HCT116 (cell line): Measurements from ENCODE around the gene MGST1. TPM values are rescaled to one million over a fixed set of nuclear protein-coding genes. Genes with fewer than 3 reads are reported as not detected.

ENCODE experiments used
- ATAC-seq: fragments of 200-7000 bp; cut with Tn5 transposase; 2 replicates; pipeline ENCODE4 v1.9.1; 2020; ENCODE audit warnings: mild to moderate bottlenecking, moderate library complexity
- BruUV-seq: library from RNA; stranded (reverse); fragments of 400-500 nt; replicated peaks from 2 replicates; lab custom pipeline; 2021; lab: Mats Ljungman, UMichigan
- CTCF ChIA-PET: fragments of 300-600 bp; sonication (Branson Sonifier 250); formaldehyde crosslinking; loops from one replicate; lab custom pipeline; 2021; ENCODE audit warnings: antibody characterized with exemption; lab: Charles Lee
- POLR2A ChIA-PET: fragments of 300-600, 350-600 bp; sonication (Branson Sonifier 250); formaldehyde crosslinking; loops from one replicate; lab custom pipeline; 2021; ENCODE audit warnings: antibody characterized with exemption; lab: Charles Lee
- RAD21 ChIA-PET, 2 experiments: fragments of 300-600 bp; sonication (Branson Sonifier 250); formaldehyde crosslinking; loops; one replicate each; lab custom pipeline; 2023; ENCODE audit warnings: low total read pairs in 2 of 2; ENCODE audit not compliant: uncharacterized antibody in 2 of 2, unreplicated experiment in 2 of 2, low non-redundant PET in 1 of 2; lab: Charles Lee
- DNase-seq: peaks from one replicate; pipeline ENCODE4 v3.0.0-alpha.2; 2010; ENCODE audit warnings: low read depth, low spot score
- H2AFZ ChIP-seq: fragments of 200-600 bp; shearing (Covaris generic), sonication (generic); 2 replicates; pipeline ENCODE4 v1.6.1; 2017; ENCODE audit warnings: low read depth, mixed run types, mixed read lengths, antibody characterized with exemption, low read length; ENCODE audit not compliant: poor library complexity, severe bottlenecking
- H3K27ac ChIP-seq: 2 replicates; pipeline ENCODE4 v1.5.1; 2012; ENCODE audit warnings: low read depth, low read length
- H3K27me3 ChIP-seq: fragments of 200-600 bp; sonication (generic); 2 replicates; pipeline ENCODE4 v1.6.1; 2016; ENCODE audit warnings: mixed run types, low read length, mixed read lengths; ENCODE audit not compliant: insufficient read depth
- H3K36me3 ChIP-seq, 2 experiments: fragments of 200-500 bp in 1 of 2; fragments of 200-600 bp in 1 of 2; sonication (Bioruptor generic) in 1 of 2; sonication (generic) in 1 of 2; 2 replicates each; pipeline versions ENCODE4 v1.5.1 to v1.6.1; 2014 to 2016; ENCODE audit warnings: low read length in 2 of 2, inconsistent platforms in 1 of 2, mixed read lengths in 1 of 2, mixed run types in 1 of 2; ENCODE audit not compliant: insufficient read depth in 2 of 2, control insufficient read depth in 1 of 2
- H3K4me1 ChIP-seq, 2 experiments: fragments of 200-600 bp in 1 of 2; sonication (generic) in 1 of 2; 2 replicates each; pipeline versions ENCODE4 v1.5.1 to v1.6.1; 2012 to 2017; ENCODE audit warnings: low read length in 2 of 2, inconsistent platforms in 1 of 2, mild to moderate bottlenecking in 1 of 2, mixed read lengths in 1 of 2, mixed run types in 1 of 2, moderate library complexity in 1 of 2; ENCODE audit not compliant: insufficient read depth in 2 of 2, control insufficient read depth in 1 of 2
- H3K4me2 ChIP-seq: fragments of 200-600 bp; sonication (generic); 2 replicates; pipeline ENCODE4 v1.6.1; 2017; ENCODE audit warnings: mixed run types, low read length, mixed read lengths
- H3K4me3 ChIP-seq, 2 experiments: fragments of 200-600 bp in 1 of 2; sonication (generic) in 1 of 2; replicated peaks in 1 of 2; 2 replicates each; pipeline ENCODE4 v1.5.1; 2011 to 2016; ENCODE audit warnings: low read length in 2 of 2, control low read depth in 1 of 2, low read depth in 1 of 2, mild to moderate bottlenecking in 1 of 2, mixed read lengths in 1 of 2, mixed run types in 1 of 2
- H3K79me2 ChIP-seq: fragments of 200-600 bp; sonication (generic); 2 replicates; pipeline ENCODE4 v1.6.1; 2017; ENCODE audit warnings: mild to moderate bottlenecking, mixed run types, low read length, moderate library complexity, mixed read lengths; ENCODE audit not compliant: insufficient read depth
- H3K9ac ChIP-seq: fragments of 200-600 bp; sonication (generic); 2 replicates; pipeline ENCODE4 v1.6.1; 2016; ENCODE audit warnings: low read length, mixed read lengths
- H3K9me2 ChIP-seq: fragments of 200-600 bp; sonication (generic), shearing (Covaris generic); 2 replicates; pipeline ENCODE4 v1.6.1; 2017; ENCODE audit warnings: mixed run types, mild to moderate bottlenecking, moderate library complexity; ENCODE audit not compliant: insufficient read depth
- H3K9me3 ChIP-seq, 2 experiments: fragments of 200-500 bp in 1 of 2; fragments of 200-600 bp in 1 of 2; sonication (Bioruptor generic) in 1 of 2; sonication (generic) in 1 of 2; 2 replicates each; pipeline ENCODE4 v1.6.1; 2014 to 2017; ENCODE audit warnings: low read length in 2 of 2, mixed read lengths in 2 of 2, inconsistent platforms in 1 of 2, low read depth in 1 of 2, mild to moderate bottlenecking in 1 of 2, mixed run types in 1 of 2, moderate library complexity in 1 of 2; ENCODE audit not compliant: control insufficient read depth in 1 of 2, insufficient read depth in 1 of 2
- H4K20me1 ChIP-seq: fragments of 200-600 bp; sonication (generic), shearing (Covaris generic); 2 replicates; pipeline ENCODE4 v1.6.1; 2017; ENCODE audit warnings: mixed run types, mild to moderate bottlenecking, moderate library complexity; ENCODE audit not compliant: insufficient read depth
- ATF3 ChIP-seq: IDR thresholded peaks from 2 replicates; pipeline ENCODE4 v1.6.1; 2012
- EGR1 ChIP-seq: IDR thresholded peaks from 2 replicates; pipeline ENCODE4 v1.6.1; 2012; ENCODE audit warnings: low read depth
- MAX ChIP-seq: IDR thresholded peaks from 2 replicates; pipeline ENCODE4 v1.6.1; 2012
- POLR2A ChIP-seq: IDR thresholded peaks from 2 replicates; pipeline ENCODE4 v1.7.0; 2011; ENCODE audit warnings: borderline replicate concordance; ENCODE audit not compliant: insufficient read depth, insufficient read length; ENCODE audit errors: extremely low read depth
- RAD21 ChIP-seq: IDR thresholded peaks from 2 replicates; pipeline ENCODE4 v1.6.1; 2012; ENCODE audit warnings: low read depth, mild to moderate bottlenecking
- SIN3A ChIP-seq: IDR thresholded peaks from 2 replicates; pipeline ENCODE4 v1.6.1; 2012; ENCODE audit warnings: low read depth
- SP1 ChIP-seq: IDR thresholded peaks from 2 replicates; pipeline ENCODE4 v1.6.1; 2012; ENCODE audit warnings: low read depth
- SRF ChIP-seq: IDR thresholded peaks from 2 replicates; pipeline ENCODE4 v1.6.1; 2012; ENCODE audit warnings: low read depth
- YY1 ChIP-seq: IDR thresholded peaks from 2 replicates; pipeline ENCODE4 v1.6.1; 2011; ENCODE audit warnings: low read length, low read depth, moderate library complexity, mild to moderate bottlenecking; ENCODE audit not compliant: insufficient replicate concordance; ENCODE audit errors: extremely low read depth
- ZBTB33 ChIP-seq: IDR thresholded peaks from 2 replicates; pipeline ENCODE4 v1.6.1; 2011; ENCODE audit warnings: mild to moderate bottlenecking, low read length, moderate library complexity; ENCODE audit not compliant: insufficient replicate concordance; ENCODE audit errors: extremely low read depth
- ZFX ChIP-seq: fragments of 450-650 bp; IDR thresholded peaks from 2 replicates; pipeline ENCODE4 v1.6.1; 2017
- intact Hi-C: fragments of 100-400 bp; cut with micrococcal nuclease; formaldehyde crosslinking; loops from 2 replicates; pipeline ENCODE4 v1.10.0; 2022
- total RNA-seq: library from RNA; stranded (reverse); gene quantifications from one replicate; pipeline ENCODE4 v1.2.1, GENCODE V29; 2021; ENCODE audit not compliant: unreplicated experiment

Gene MGST1
- total RNA-seq, 1 experiment from 2014 or later = 111 TPM

GRCh38 chr12:16303939-16304338, 43.5 kb upstream of the MGST1 start:
- Histone ChIP-seq H3K4me3 (no peak overlapping the region), H3K27ac (no peak overlapping the region), H3K4me1 (no peaks in the 10 kb centered on the region), H3K27me3 (no peaks in the 10 kb centered on the region), H3K9ac (no peak overlapping the region), H3K9me2 (no peaks in the 10 kb centered on the region), H3K9me3 (no peaks in the 10 kb centered on the region), H3K79me2 (no peaks in the 10 kb centered on the region), H2AFZ (no peak overlapping the region), H3K4me2 (no peak overlapping the region), H4K20me1 (no peaks in the 10 kb centered on the region), H3K36me3 (no peaks in the 10 kb centered on the region)
- DNase-seq (no peak), ATAC-seq (no peak)
- BruUV-seq = no TSS peak
- ChIA-PET POLR2A (no interaction called here), RAD21 (no interaction called here), CTCF (no interaction called here)
- TF ChIP-seq MAX = no peak
- TF ChIP-seq SP1 = no peak
- TF ChIP-seq SRF = no peak
- no peak for TF ChIP-seq EGR1
- TF ChIP-seq ATF3 = no peak
- TF ChIP-seq POLR2A = no peak
- no peak for TF ChIP-seq YY1
- TF ChIP-seq ZBTB33 = no peak
- no peak for TF ChIP-seq ZFX
- TF ChIP-seq RAD21 = no peak
- no peak for TF ChIP-seq SIN3A
- intact Hi-C loops = no loop called here
